HepG2 (cell line): Measurements from ENCODE around the gene TMEFF1. TPM values are rescaled to one million over a fixed set of nuclear protein-coding genes. Genes with fewer than 3 reads are reported as not detected.

Experiments
- ATAC-seq: fragments of 200-7000 bp; cut with Tn5 transposase; 3 replicates; pipeline ENCODE4 v1.9.1; 2020; ENCODE audit warnings: mild to moderate bottlenecking, moderate library complexity
- BruUV-seq: library from RNA; stranded (reverse); fragments of 400-500 nt; replicated peaks from 2 replicates; lab custom pipeline; 2021; lab: Mats Ljungman, UMichigan
- CTCF ChIA-PET: fragments of 300-600 bp; formaldehyde crosslinking; extraction: SDS; loops from one replicate; lab custom pipeline; 2021; ENCODE audit warnings: low total read pairs, inconsistent platforms, low intra/inter-chr PET ratio; lab: Yijun Ruan, JAX
- POLR2A ChIA-PET: fragments of 350-600 bp; sonication (Branson Sonifier 250); formaldehyde crosslinking; loops from one replicate; lab custom pipeline; 2020; ENCODE audit warnings: antibody characterized with exemption, inconsistent platforms; lab: Yijun Ruan, JAX
- DNase-seq: peaks from one replicate; pipeline ENCODE4 v3.0.0-alpha.2; 2015; ENCODE audit warnings: low spot score
- FAIRE-seq: peaks from 3 replicates; lab custom pipeline; 2011; peaks lifted over from hg19 to GRCh38; lab: Jason Lieb, UNC
- H2AFZ ChIP-seq: one replicate; pipeline ENCODE4 v1.6.1; 2011; ENCODE audit warnings: low read length, inconsistent platforms
- H3K27ac ChIP-seq: fragments of 300-600 bp; 3 replicates; pipeline ENCODE4 v1.8.0; 2011; ENCODE audit warnings: mixed run types, mild to moderate bottlenecking, mixed read lengths, low read length, inconsistent platforms; ENCODE audit not compliant: insufficient read depth; ENCODE audit errors: extremely low read length
- H3K27me3 ChIP-seq, 2 experiments: fragments of 200-600 bp in 1 of 2; 2 replicates in 1 of 2; 3 replicates in 1 of 2; pipeline versions ENCODE4 v1.6.0 to v1.8.0; 2011; ENCODE audit warnings: low read length in 2 of 2, mild to moderate bottlenecking in 2 of 2, moderate library complexity in 2 of 2, inconsistent platforms in 1 of 2; ENCODE audit not compliant: insufficient read depth in 2 of 2, control insufficient read depth in 1 of 2
- H3K36me3 ChIP-seq, 2 experiments: fragments of 200-600 bp in 1 of 2; replicated peaks in 1 of 2; 2 replicates in 1 of 2; 3 replicates in 1 of 2; pipeline versions ENCODE4 v1.5.1 to v1.8.0; 2011; ENCODE audit warnings: low read length in 2 of 2, inconsistent platforms in 1 of 2; ENCODE audit not compliant: insufficient read depth in 2 of 2, control insufficient read depth in 1 of 2
- H3K4me1 ChIP-seq: 2 replicates; pipeline ENCODE4 v1.5.1; 2012; ENCODE audit warnings: low read length, inconsistent platforms; ENCODE audit not compliant: insufficient read depth
- H3K4me2 ChIP-seq: 2 replicates; pipeline ENCODE4 v1.6.0; 2011; ENCODE audit warnings: low read depth, low read length, inconsistent platforms
- H3K4me3 ChIP-seq, 3 experiments: fragments of 200-600 bp in 1 of 3; sonication (generic), shearing (Covaris generic) in 1 of 3; replicated peaks in 1 of 3; 2 replicates each; pipeline ENCODE4 v1.5.1; 2011 to 2016; ENCODE audit warnings: low read length in 3 of 3, inconsistent platforms in 2 of 3, low read depth in 2 of 3, mild to moderate bottlenecking in 2 of 3, control low read depth in 1 of 3, mixed read lengths in 1 of 3; ENCODE audit not compliant: insufficient read depth in 1 of 3
- H3K79me2 ChIP-seq: one replicate; pipeline ENCODE4 v1.6.1; 2011; ENCODE audit warnings: low read length, inconsistent platforms; ENCODE audit not compliant: insufficient read depth
- H3K9ac ChIP-seq: 2 replicates; pipeline ENCODE4 v1.6.0; 2011; ENCODE audit warnings: mild to moderate bottlenecking, low read depth, low read length, inconsistent platforms; ENCODE audit not compliant: insufficient read depth
- H3K9me3 ChIP-seq: 2 replicates; pipeline ENCODE4 v1.5.1; 2012; ENCODE audit warnings: mild to moderate bottlenecking, low read length
- H4K20me1 ChIP-seq: 2 replicates; pipeline ENCODE4 v1.6.0; 2011; ENCODE audit warnings: inconsistent platforms, mild to moderate bottlenecking, low read length, moderate library complexity; ENCODE audit not compliant: insufficient read depth
- BORCS8-MEF2B ChIP-seq: sonication (generic); formaldehyde crosslinking; IDR thresholded peaks from 2 replicates; pipeline ENCODE4 v1.8.0; 2022; ENCODE audit warnings: mild to moderate bottlenecking, missing genetic modification reagents
- EP300 ChIP-seq, 3 experiments: sonication (generic) in 1 of 3; formaldehyde crosslinking in 1 of 3; IDR thresholded peaks; 2 replicates each; pipeline versions ENCODE4 v1.5.1 to v1.6.1; 2011 to 2020; ENCODE audit warnings: low read depth in 2 of 3, low read length in 2 of 3, borderline replicate concordance in 1 of 3, improper control_type of control experiment in 1 of 3, mild to moderate bottlenecking in 1 of 3, missing genetic modification reagents in 1 of 3, moderate library complexity in 1 of 3
- HNF4G ChIP-seq, 2 experiments: sonication (generic) in 1 of 2; formaldehyde crosslinking in 1 of 2; IDR thresholded peaks; 2 replicates each; pipeline versions ENCODE4 v1.4.0 to v1.6.1; 2011 to 2020; ENCODE audit warnings: borderline replicate concordance in 2 of 2, low read depth in 2 of 2, mild to moderate bottlenecking in 2 of 2, low read length in 1 of 2, missing genetic modification reagents in 1 of 2, moderate library complexity in 1 of 2
- KLF9 ChIP-seq: IDR thresholded peaks from 2 replicates; pipeline ENCODE4 v1.6.1; 2016; ENCODE audit warnings: low read depth
- POLR2A ChIP-seq, 2 experiments: IDR thresholded peaks; 2 replicates each; pipeline ENCODE4 v1.6.1; 2011; ENCODE audit warnings: low read depth in 2 of 2, low read length in 2 of 2, mild to moderate bottlenecking in 1 of 2, moderate library complexity in 1 of 2; ENCODE audit not compliant: insufficient read depth in 1 of 2
- RXRA ChIP-seq: sonication (generic); formaldehyde crosslinking; IDR thresholded peaks from 2 replicates; pipeline ENCODE4 v1.5.1; 2020; ENCODE audit warnings: missing genetic modification reagents
- TRIM22 ChIP-seq: fragments of 450-650 bp; IDR thresholded peaks from 2 replicates; pipeline ENCODE4 v1.6.1; 2017
- ZNF138 ChIP-seq: sonication (generic); formaldehyde crosslinking; IDR thresholded peaks from 2 replicates; pipeline ENCODE4 v1.5.0; 2020; ENCODE audit warnings: mild to moderate bottlenecking, low read depth, missing genetic modification reagents
- ZNF143 ChIP-seq: sonication (generic); formaldehyde crosslinking; IDR thresholded peaks from 2 replicates; pipeline ENCODE4 v1.4.0; 2020; ENCODE audit warnings: missing genetic modification reagents
- ZNF274 ChIP-seq: sonication (generic); formaldehyde crosslinking; IDR thresholded peaks from 2 replicates; pipeline ENCODE4 v1.5.1; 2020; ENCODE audit warnings: mild to moderate bottlenecking, missing genetic modification reagents
- ZNF329 ChIP-seq: sonication (generic); formaldehyde crosslinking; IDR thresholded peaks from 2 replicates; pipeline ENCODE4 v1.9.0; 2021; ENCODE audit warnings: low read depth, mild to moderate bottlenecking, missing genetic modification reagents
- ZNF768 ChIP-seq: sonication (generic); formaldehyde crosslinking; IDR thresholded peaks from 2 replicates; pipeline ENCODE4 v1.4.0; 2020; ENCODE audit warnings: missing genetic modification reagents
- WGBS: methylation state at CpG from one replicate; pipeline ENCODE4 v1.1.6; 2017; ENCODE audit warnings: low lambda C conversion rate; 5-methylcytosine and 5-hydroxymethylcytosine counted together
- in situ Hi-C: cut with HindIII; loops from 2 replicates; pipeline ENCODE4 v1.10.0; 2017; ENCODE audit warnings: low pct_unique_long_range_greater_than_20kb; ENCODE audit not compliant: extremely low pct_ligation_motif_present
- intact Hi-C: fragments of 100-400 bp; cut with micrococcal nuclease; formaldehyde crosslinking; loops from one replicate; pipeline ENCODE4 v1.10.0; 2022; ENCODE audit not compliant: unreplicated experiment
- polyA plus RNA-seq, 8 experiments: library from polyadenylated mRNA; depleted of rRNA in 3 of 8; stranded (reverse) in 7 of 8; unstranded in 1 of 8; fragments of >200 nt; fragmentation: Illumina TruSeq in 4 of 8; extraction: Trizol in 4 of 8; gene quantifications; 2 replicates each; pipeline versions ENCODE4 v1.2.1 to v1.2.3, GENCODE V29; 2011 to 2016; ENCODE audit warnings: low read depth in 4 of 8, missing spikeins in 1 of 8, mixed read lengths in 1 of 8; ENCODE audit not compliant: insufficient read depth in 1 of 8
- total RNA-seq, 5 experiments: library from RNA; depleted of rRNA; stranded (reverse); fragments of >200 nt; fragmentation: Illumina TruSeq; extraction: Trizol; gene quantifications; 2 replicates each; pipeline ENCODE4 v1.2.3, GENCODE V29; 2016; ENCODE audit warnings: low read depth in 1 of 5
- TF ChIP-seq, protein P1 (sequence below): sonication (generic); formaldehyde crosslinking; IDR thresholded peaks from 2 replicates; pipeline ENCODE4 v1.9.0; 2022; ENCODE audit warnings: missing genetic modification reagents, mild to moderate bottlenecking, borderline replicate concordance
- TF ChIP-seq, protein P2 (sequence below): sonication (generic); formaldehyde crosslinking; IDR thresholded peaks from 2 replicates; pipeline ENCODE4 v1.5.1; 2020; ENCODE audit warnings: mild to moderate bottlenecking, missing genetic modification reagents, moderate library complexity

Gene TMEFF1
- total and polyA plus RNA-seq, 2 of the 13 experiments (the other 11 are each of a cell fraction or from before 2014, with no cell fraction given): 0.87 to 1.9 TPM

DNA sequence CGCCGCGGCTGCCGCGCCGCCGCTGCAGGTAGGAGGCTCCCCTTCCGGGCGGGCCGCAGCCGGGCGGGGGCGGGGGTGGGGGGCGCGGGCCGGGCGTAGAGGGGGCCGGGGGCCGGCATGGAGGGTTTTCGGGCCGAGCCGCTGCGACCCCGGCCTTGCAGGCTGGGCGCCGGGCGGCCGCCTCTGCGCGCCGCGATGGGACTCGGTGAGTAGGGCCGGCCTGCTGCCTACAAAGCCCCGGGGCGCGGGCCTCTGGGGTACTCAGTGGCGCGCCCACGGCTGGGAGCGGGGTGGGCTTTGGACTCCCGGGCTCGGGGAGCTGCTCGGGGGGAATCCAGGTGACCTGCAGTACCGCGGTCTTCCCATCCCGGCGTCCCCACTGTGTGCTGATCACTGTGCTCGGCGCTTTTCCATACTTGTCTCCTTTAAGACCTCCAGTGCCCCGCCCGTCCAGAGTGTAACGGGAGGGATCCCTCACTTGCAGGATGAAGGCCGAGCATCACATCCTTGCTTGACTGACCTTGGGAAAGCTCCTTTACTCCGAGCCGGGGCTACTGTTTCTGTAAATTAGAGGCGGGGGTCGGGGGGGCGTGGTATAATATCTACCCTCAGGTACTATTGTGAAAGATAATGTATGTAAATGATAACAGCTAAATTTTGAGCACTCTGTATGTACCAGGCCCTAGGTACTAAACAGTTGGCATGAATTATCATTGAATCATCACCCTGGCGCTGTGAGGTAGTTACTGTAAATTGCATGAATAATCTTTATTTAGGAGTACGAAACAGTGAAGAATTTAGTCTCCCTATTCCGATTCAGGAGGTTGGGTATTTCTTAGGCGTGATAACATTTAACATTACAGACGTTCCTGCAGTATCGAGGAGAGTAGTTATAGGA lies 45.3 kb upstream of the TMEFF1 start:
- Histone ChIP-seq H2AFZ (peak overlapping the region; percentile 27), H3K79me2 (peaks cover 26% of the 10 kb centered on the region), H3K9me3 (no peaks in the 10 kb centered on the region), H3K27me3 (no peaks in the 10 kb centered on the region), H3K4me1 (peaks cover 43% of the 10 kb centered on the region), H3K4me2 (peak overlapping the region; percentile 78), H3K4me3 (peak overlapping the region; percentile 77 to 97 (median 92)), H3K9ac (peak overlapping the region; percentile 89), H4K20me1 (no peaks in the 10 kb centered on the region), H3K27ac (peak overlapping the region; percentile 71), H3K36me3 (no peaks in the 10 kb centered on the region; a peak in 1 of 5 replicates)
- ATAC-seq (peak; percentile 64), FAIRE-seq (no peak), DNase-seq (peak; percentile 36)
- in situ Hi-C loops (loop anchor here (5.0 kb wide), 1 partner anchor 75 kb away; the partner anchor contains the start of gene TEX10), intact Hi-C loops (loop anchor here (2.0 to 5.0 kb wide), 3 partner anchors 39 to 1255 kb away; partner anchors contain the start of gene TEX10)
- TSS peak; percentile 59 for BruUV-seq
- ChIA-PET CTCF (interaction anchor here (2.2 kb wide), 1 partner anchor 10 kb away, joined by 6 read pairs; no protein-coding TSS in a partner anchor), POLR2A (interaction anchor here (1.0 to 4.1 kb wide), 5 partner anchors 10 to 76 kb away, joined by 3 to 35 read pairs (median 4); partner anchors contain the start of gene TEX10)
- 25% methylated on average over 12 of the region's 65 CpGs for WGBS
- no peak for TF ChIP-seq HNF4G (IDR thresholded peaks at IDR 0.05; ENCODE audit: borderline replicate concordance, low read depth, low read length)
- no peak for TF ChIP-seq HNF4G (CRISPR knock-in tag; IDR thresholded peaks at IDR 0.05; ENCODE audit: borderline replicate concordance, low read depth)
- no peak for TF ChIP-seq ZNF143 (CRISPR knock-in tag)
- TF ChIP-seq ZNF768 (CRISPR knock-in tag): 0 out of 2 replicates have a peak, but pooled peaks have one; percentile 43
- TF ChIP-seq TRIM22: no peak
- no peak for TF ChIP-seq KLF9 (CRISPR knock-in tag)
- peak; percentile 49; the same call in 1 of the 2 replicates for TF ChIP-seq ZNF274 (CRISPR knock-in tag)
- 0 out of 2 replicates have a peak, but pooled peaks have one; percentile 32 for TF ChIP-seq RXRA (CRISPR knock-in tag)
- 0 out of 2 replicates have a peak, but pooled peaks have one; percentile 25 for TF ChIP-seq BORCS8-MEF2B (CRISPR knock-in tag)
- 0 out of 4 replicates have a peak, but pooled peaks have one; percentile 12 to 32 for TF ChIP-seq POLR2A (IDR thresholded peaks at IDR 0.05; ENCODE audit: insufficient read depth in 1 of 2, low read depth in 2 of 2, low read length in 2 of 2)
- TF ChIP-seq, protein P1, sequence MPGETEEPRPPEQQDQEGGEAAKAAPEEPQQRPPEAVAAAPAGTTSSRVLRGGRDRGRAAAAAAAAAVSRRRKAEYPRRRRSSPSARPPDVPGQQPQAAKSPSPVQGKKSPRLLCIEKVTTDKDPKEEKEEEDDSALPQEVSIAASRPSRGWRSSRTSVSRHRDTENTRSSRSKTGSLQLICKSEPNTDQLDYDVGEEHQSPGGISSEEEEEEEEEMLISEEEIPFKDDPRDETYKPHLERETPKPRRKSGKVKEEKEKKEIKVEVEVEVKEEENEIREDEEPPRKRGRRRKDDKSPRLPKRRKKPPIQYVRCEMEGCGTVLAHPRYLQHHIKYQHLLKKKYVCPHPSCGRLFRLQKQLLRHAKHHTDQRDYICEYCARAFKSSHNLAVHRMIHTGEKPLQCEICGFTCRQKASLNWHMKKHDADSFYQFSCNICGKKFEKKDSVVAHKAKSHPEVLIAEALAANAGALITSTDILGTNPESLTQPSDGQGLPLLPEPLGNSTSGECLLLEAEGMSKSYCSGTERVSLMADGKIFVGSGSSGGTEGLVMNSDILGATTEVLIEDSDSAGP (CRISPR knock-in tag): peak; percentile 94
- no peak for TF ChIP-seq ZNF329 (CRISPR knock-in tag)
- TF ChIP-seq, protein P2, sequence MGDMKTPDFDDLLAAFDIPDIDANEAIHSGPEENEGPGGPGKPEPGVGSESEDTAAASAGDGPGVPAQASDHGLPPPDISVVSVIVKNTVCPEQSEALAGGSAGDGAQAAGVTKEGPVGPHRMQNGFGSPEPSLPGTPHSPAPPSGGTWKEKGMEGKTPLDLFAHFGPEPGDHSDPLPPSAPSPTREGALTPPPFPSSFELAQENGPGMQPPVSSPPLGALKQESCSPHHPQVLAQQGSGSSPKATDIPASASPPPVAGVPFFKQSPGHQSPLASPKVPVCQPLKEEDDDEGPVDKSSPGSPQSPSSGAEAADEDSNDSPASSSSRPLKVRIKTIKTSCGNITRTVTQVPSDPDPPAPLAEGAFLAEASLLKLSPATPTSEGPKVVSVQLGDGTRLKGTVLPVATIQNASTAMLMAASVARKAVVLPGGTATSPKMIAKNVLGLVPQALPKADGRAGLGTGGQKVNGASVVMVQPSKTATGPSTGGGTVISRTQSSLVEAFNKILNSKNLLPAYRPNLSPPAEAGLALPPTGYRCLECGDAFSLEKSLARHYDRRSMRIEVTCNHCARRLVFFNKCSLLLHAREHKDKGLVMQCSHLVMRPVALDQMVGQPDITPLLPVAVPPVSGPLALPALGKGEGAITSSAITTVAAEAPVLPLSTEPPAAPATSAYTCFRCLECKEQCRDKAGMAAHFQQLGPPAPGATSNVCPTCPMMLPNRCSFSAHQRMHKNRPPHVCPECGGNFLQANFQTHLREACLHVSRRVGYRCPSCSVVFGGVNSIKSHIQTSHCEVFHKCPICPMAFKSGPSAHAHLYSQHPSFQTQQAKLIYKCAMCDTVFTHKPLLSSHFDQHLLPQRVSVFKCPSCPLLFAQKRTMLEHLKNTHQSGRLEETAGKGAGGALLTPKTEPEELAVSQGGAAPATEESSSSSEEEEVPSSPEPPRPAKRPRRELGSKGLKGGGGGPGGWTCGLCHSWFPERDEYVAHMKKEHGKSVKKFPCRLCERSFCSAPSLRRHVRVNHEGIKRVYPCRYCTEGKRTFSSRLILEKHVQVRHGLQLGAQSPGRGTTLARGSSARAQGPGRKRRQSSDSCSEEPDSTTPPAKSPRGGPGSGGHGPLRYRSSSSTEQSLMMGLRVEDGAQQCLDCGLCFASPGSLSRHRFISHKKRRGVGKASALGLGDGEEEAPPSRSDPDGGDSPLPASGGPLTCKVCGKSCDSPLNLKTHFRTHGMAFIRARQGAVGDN (CRISPR knock-in tag): peak; percentile 40; the same call in 1 of the 2 replicates
- no peak for TF ChIP-seq ZNF138 (CRISPR knock-in tag)
- TF ChIP-seq EP300 (IDR thresholded peaks at IDR 0.05; ENCODE audit: low read depth in 2 of 2, low read length in 2 of 2): no peak
- TF ChIP-seq EP300 (CRISPR knock-in tag; IDR thresholded peaks at IDR 0.05; ENCODE audit: borderline replicate concordance): no peak
